MM.1S (cell line): ENCODE data around the gene LIMS1.

Source experiments
- DNase-seq: peaks from one replicate; pipeline ENCODE4 v3.0.0-alpha.2; 2015
- H2AFZ ChIP-seq: fragments of 300-600 bp; sonication (generic); 2 replicates; pipeline ENCODE4 v1.6.0; 2016; ENCODE audit warnings: antibody characterized with exemption, low read length
- H3F3A ChIP-seq: fragments of 300-600 bp; sonication (generic); 2 replicates; pipeline ENCODE4 v1.6.1; 2016; ENCODE audit warnings: mild to moderate bottlenecking, antibody characterized with exemption, low read length, moderate library complexity, mixed read lengths; ENCODE audit not compliant: insufficient read depth
- H3K27ac ChIP-seq: fragments of 300-600 bp; sonication (generic); 2 replicates; pipeline ENCODE4 v1.5.1; 2016; ENCODE audit warnings: mild to moderate bottlenecking, low read length
- H3K27me3 ChIP-seq: fragments of 300-600 bp; sonication (generic); replicated peaks from 2 replicates; pipeline ENCODE4 v1.6.0; 2016; ENCODE audit warnings: low read length; ENCODE audit not compliant: insufficient read depth
- H3K36me3 ChIP-seq: fragments of 300-600 bp; sonication (generic); replicated peaks from 2 replicates; pipeline ENCODE4 v1.6.1; 2016; ENCODE audit warnings: mild to moderate bottlenecking, low read length, mixed read lengths; ENCODE audit not compliant: insufficient read depth
- H3K4me1 ChIP-seq: fragments of 300-600 bp; sonication (generic); 2 replicates; pipeline ENCODE4 v1.6.1; 2016; ENCODE audit warnings: low read length, mixed read lengths
- H3K4me2 ChIP-seq: fragments of 300-600 bp; sonication (generic); 2 replicates; pipeline ENCODE4 v1.6.0; 2016; ENCODE audit warnings: low read depth, low read length
- H3K4me3 ChIP-seq: fragments of 300-600 bp; sonication (generic); 2 replicates; pipeline ENCODE4 v1.5.1; 2016; ENCODE audit warnings: low read length, mixed read lengths
- H3K79me2 ChIP-seq: fragments of 300-600 bp; sonication (generic); 2 replicates; pipeline ENCODE4 v1.6.1; 2016; ENCODE audit warnings: mixed run types, low read length, mixed read lengths
- H3K9ac ChIP-seq: fragments of 300-600 bp; sonication (generic); 2 replicates; pipeline ENCODE4 v1.6.1; 2016; ENCODE audit warnings: low read length, mixed read lengths
- H3K9me2 ChIP-seq: fragments of 300-600 bp; sonication (generic); replicated peaks from 2 replicates; pipeline ENCODE4 v1.6.1; 2016; ENCODE audit warnings: mild to moderate bottlenecking, low read length, mixed read lengths; ENCODE audit not compliant: insufficient read depth
- H3K9me3 ChIP-seq: fragments of 300-600 bp; sonication (generic); replicated peaks from 2 replicates; pipeline ENCODE4 v1.6.1; 2016; ENCODE audit warnings: mild to moderate bottlenecking, low read length, mixed read lengths; ENCODE audit not compliant: insufficient read depth
- H4K20me1 ChIP-seq: fragments of 300-600 bp; sonication (generic); 2 replicates; pipeline ENCODE4 v1.6.1; 2016; ENCODE audit warnings: mild to moderate bottlenecking, low read length, moderate library complexity, mixed read lengths; ENCODE audit not compliant: insufficient read depth
- EZH2 ChIP-seq: fragments of 300-600 bp; sonication (generic); optimal IDR thresholded peaks from 2 replicates; pipeline ENCODE3; 2017; ENCODE audit warnings: low read depth, mild to moderate bottlenecking, antibody characterized with exemption, low read length, mixed read lengths
- EZH2phosphoT487 ChIP-seq: fragments of 300-600 bp; sonication (generic); IDR thresholded peaks from 2 replicates; pipeline ENCODE4 v1.6.1; 2018; ENCODE audit warnings: antibody characterized with exemption, low read length
- TF ChIP-seq, protein P1 (sequence below): fragments of 300-600 bp; sonication (generic); IDR thresholded peaks from 2 replicates; pipeline ENCODE4 v1.5.1; 2016; ENCODE audit warnings: antibody characterized with exemption, low read length, mixed read lengths

The LIMS1 gene

GRCh38 chr2:108634576-108635160, 100.4 kb downstream of the LIMS1 start:
- H3K36me3 ChIP-seq: no peaks in the 10 kb centered on the region
- no peaks in the 10 kb centered on the region for H3K9me2 ChIP-seq
- no peak overlapping the region for H2AFZ ChIP-seq
- DNase-seq: no peak
- no peaks in the 10 kb centered on the region for H3K27me3 ChIP-seq
- H3K9me3 ChIP-seq: no peaks in the 10 kb centered on the region
- TF ChIP-seq, protein P1, sequence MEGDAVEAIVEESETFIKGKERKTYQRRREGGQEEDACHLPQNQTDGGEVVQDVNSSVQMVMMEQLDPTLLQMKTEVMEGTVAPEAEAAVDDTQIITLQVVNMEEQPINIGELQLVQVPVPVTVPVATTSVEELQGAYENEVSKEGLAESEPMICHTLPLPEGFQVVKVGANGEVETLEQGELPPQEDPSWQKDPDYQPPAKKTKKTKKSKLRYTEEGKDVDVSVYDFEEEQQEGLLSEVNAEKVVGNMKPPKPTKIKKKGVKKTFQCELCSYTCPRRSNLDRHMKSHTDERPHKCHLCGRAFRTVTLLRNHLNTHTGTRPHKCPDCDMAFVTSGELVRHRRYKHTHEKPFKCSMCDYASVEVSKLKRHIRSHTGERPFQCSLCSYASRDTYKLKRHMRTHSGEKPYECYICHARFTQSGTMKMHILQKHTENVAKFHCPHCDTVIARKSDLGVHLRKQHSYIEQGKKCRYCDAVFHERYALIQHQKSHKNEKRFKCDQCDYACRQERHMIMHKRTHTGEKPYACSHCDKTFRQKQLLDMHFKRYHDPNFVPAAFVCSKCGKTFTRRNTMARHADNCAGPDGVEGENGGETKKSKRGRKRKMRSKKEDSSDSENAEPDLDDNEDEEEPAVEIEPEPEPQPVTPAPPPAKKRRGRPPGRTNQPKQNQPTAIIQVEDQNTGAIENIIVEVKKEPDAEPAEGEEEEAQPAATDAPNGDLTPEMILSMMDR: no peak
- TF ChIP-seq EZH2 (no peak), EZH2phosphoT487 (no peak)
- peaks cover 5% of the 10 kb centered on the region; the same call in 1 of the 2 replicates for H3K4me1 ChIP-seq
- H4K20me1 ChIP-seq: no peaks in the 10 kb centered on the region
- H3K79me2 ChIP-seq: peaks cover 93% of the 10 kb centered on the region
- no peaks in the 10 kb centered on the region for H3F3A ChIP-seq
- H3K4me3 ChIP-seq: no peak overlapping the region
- no peak overlapping the region for H3K4me2 ChIP-seq
- no peak overlapping the region for H3K9ac ChIP-seq
- H3K27ac ChIP-seq: no peak overlapping the region

GRCh38 chr2:108635630-108636354, 101.5 kb downstream of the LIMS1 start:
- Histone ChIP-seq H3K27ac (no peak overlapping the region), H4K20me1 (no peaks in the 10 kb centered on the region), H3K4me1 (peaks cover 5% of the 10 kb centered on the region; the same call in 1 of the 2 replicates), H3K9me2 (no peaks in the 10 kb centered on the region), H2AFZ (no peak overlapping the region), H3K9me3 (no peaks in the 10 kb centered on the region), H3K36me3 (no peaks in the 10 kb centered on the region), H3K9ac (no peak overlapping the region), H3K27me3 (no peaks in the 10 kb centered on the region), H3K4me2 (no peak overlapping the region), H3K79me2 (peaks cover 93% of the 10 kb centered on the region), H3K4me3 (no peak overlapping the region), H3F3A (no peaks in the 10 kb centered on the region)
- DNase-seq: no peak
- TF ChIP-seq EZH2phosphoT487 (no peak), EZH2 (no peak)
- TF ChIP-seq, protein P1: no peak

GRCh38 chr2:108637304-108637669, 103.0 kb downstream of the LIMS1 start:
- Histone ChIP-seq H3K9me2 (no peaks in the 10 kb centered on the region), H3K79me2 (peaks cover 91% of the 10 kb centered on the region), H4K20me1 (no peaks in the 10 kb centered on the region), H3K9ac (no peak overlapping the region), H3F3A (no peaks in the 10 kb centered on the region), H3K4me3 (no peak overlapping the region), H3K4me2 (no peak overlapping the region), H3K27ac (peak overlapping the region; percentile 0; the same call in 1 of the 2 replicates), H3K27me3 (no peaks in the 10 kb centered on the region), H2AFZ (no peak overlapping the region), H3K36me3 (no peaks in the 10 kb centered on the region), H3K4me1 (peaks cover 5% of the 10 kb centered on the region; the same call in 1 of the 2 replicates), H3K9me3 (no peaks in the 10 kb centered on the region)
- TF ChIP-seq EZH2 (no peak), EZH2phosphoT487 (no peak)
- TF ChIP-seq, protein P1: no peak
- DNase-seq: no peak
